GOT3 (cell line): ENCODE measurements around the gene DNAAF5.
"Not testable (repeated sequence)": the region's sequence is repeated elsewhere in the genome, so short reads cannot be mapped to it uniquely, and the experiment has no call there.

Experiments
- DNase-seq: peaks from one replicate; lab custom pipeline; 2025; ENCODE audit warnings: mixed read lengths; lab: John Stamatoyannopoulos, UW

Gene DNAAF5

DNA sequence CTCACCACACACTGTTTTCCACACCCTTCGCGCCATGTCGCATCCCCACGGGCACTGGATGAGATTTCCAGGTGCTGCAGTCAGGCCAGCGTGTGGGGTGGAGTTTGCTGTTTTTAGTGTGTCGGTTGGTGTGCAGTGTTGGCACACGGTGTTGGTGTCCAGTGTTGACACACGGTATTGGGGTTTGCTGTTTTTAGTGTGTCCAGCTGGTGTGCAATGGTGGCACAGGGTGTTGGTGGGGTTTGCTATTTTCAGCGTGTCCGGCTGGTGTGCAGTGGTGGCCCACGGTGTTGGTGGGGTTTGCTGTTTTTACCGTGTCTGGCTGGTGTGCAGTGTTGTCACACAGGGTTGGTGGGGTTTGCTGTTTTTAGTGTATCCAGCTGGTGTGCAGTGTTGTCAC is 20.7 kb downstream of the DNAAF5 start:
- DNase-seq, result no peak

DNA sequence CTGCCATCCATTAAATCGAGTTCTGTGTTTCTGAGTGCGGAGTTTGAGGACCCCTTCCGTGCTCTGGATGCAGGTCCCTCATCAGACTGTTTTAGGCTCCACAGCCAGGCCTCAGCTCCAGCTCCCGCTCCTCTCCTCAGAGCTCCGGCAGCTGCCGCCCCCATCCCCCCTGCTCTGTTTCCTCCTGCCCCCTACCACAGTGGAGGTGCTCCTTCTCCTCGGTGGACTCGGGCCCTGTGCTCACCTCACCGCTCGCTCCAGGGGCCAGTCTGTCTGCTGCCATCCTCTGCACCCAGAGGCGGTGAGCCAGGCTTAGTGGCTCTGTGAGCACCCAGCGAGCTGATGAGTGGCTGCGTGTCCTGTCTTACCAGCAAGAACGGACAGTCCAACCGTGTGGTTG is 21.9 kb downstream of the DNAAF5 start:
- DNase-seq, result no peak

DNA sequence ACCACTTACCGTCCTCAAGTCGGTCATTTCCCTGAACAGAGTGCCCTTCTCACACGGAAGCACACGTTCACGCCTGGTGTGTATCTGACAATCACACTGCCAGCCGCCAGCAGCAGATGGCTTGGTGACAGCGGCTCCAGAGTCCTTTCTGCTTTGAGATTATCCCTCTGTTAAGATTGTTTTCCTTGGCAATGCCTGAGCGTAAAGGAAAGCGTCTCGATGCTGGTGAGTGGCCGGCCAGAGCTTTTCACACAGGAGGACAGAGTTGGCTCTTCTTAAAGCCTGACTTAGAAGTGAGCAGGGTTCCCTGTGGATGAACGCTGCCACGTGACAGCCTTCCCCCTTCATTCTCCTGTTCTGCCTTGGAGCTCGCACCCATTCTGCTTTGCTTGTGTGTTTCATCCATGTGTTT is 22.6 kb downstream of the DNAAF5 start:
- no peak for DNase-seq

DNA sequence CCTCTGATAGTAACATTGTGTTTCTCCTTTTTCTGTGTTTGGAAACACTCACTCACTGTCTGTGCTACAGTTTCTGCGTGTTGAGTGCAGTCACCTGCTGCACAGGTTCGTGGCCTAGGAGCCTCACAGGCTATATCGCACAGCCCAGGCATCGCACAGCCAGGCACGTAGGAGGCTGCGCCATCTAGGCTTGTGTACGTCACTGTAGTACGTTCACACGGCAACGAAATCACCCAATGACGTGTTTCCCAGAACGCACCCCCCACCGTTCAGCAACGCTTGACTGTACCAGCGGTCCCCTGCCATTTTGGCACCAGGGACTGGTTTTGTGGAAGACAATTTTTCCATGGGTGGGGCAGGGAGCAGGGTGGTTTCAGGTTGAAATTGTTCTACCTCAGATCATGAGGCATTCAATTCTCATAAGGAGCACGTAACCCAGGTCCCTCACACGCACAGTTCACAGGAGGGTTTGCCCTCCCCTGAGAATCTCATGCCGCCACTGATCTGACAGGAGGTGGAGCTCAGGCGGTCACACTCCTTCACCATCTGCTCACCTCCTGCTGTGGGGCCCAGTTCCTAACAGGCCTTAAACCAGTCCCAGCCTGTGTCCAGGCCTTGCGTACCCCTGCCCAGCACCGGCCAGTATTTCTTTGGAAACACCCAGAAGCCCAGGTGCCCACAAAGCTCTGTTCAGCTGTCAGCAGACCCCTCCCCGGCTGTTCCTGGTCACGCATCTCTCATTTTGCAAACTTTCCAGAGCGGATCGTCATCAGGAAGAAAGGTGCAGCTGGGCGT is 23.8 kb downstream of the DNAAF5 start:
- no peak for DNase-seq

DNA sequence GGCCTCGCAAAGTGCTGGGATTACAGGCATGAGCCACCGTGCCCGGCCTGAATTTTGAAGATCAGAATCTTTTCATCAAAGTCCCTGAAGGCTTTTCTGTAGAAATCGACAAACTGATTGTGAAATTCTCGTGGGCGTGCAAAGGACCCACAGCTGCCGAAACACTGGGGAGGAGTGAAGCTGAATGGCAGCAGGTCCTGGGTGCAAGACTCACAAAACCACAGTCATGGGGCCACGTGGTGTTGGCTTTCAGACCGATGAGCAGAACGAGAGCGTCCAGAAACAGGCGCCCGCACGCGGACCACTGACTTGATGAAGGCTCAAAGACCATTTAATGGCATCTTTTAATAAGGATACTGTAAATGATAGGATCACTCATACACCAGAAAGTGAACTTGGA is 25.3 kb downstream of the DNAAF5 start:
- DNase-seq, result no peak

DNA sequence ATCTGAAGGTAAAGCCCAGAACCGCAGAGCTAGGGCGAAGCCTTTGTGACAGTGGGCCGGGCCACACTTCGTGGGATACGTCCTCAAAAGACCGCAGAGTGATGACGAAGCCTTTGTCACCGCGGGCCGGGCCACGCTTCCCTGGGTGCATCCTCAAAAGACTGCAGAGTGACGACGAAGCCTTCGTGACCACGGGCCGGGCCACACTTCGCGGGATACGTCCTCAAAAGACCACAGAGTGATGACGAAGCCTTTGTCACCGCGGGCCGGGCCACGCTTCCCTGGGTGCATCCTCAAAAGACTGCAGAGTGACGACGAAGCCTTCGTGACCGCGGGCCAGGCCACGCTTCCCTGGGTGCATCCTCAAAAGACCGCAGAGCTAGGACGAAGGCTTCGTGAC is 25.8 kb downstream of the DNAAF5 start:
- not testable (repeated sequence) for DNase-seq

DNA sequence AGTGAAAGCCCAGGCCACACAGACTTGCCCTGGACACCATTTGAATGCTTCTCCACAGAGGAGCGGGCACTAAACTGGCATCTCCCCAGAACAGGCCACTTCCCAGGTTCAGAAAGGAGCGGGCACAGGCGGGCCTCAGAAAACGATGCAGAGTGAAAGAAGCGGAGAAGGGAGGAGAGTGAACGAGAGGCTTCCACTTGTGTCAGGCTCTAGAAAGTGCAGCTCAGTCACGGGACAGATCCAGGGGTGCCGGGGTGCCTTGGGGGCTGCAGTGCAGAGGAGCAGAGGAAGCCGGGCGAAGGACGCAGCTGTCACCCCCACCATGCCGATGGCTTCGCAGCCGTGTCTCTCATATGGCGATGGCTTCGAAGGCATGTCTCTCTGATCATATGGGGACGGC is 26.7 kb downstream of the DNAAF5 start:
- no peak for DNase-seq

DNA sequence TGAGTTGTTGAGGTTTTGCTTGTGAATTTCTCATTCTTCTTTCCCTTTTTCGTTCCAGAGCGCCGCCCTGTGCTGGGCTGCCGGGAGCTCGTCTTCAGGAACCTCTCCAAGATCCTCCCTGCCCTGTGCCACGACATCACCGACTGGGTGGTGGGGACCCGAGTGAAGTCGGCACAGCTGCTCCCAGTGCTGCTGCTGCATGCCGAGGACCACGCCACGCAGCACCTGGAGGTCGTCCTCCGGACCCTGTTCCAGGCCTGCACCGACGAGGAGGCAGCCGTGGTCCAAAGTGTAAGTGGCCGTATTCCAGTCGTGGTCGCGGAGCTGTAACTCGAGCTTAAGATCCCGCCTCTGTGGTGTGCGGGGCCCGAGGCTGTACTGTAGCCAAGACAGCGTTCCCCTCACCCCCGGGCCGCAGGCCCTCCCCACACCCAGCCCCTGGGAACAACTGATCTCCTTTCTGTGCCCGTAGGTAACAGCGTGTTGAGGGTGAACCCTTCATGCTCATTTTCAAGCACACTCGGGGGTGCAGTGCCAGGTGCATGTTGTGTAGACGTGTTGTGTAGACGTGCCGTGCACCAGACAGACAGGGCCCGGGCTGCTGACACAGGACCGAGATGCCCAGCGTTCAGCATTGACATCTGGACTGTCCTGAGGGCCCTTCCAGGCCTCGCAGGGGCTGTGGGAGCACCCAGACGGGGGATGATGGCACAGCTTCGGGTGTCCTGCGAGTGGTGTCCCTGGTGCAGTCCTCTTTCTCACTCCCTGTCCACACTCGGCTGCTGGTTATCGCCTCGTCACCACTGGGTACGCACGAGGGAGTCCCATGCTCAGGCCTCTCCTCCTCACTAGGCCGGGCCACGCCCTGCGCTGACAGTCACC is 28.3 kb downstream of the DNAAF5 start:
- no peak for DNase-seq

DNA sequence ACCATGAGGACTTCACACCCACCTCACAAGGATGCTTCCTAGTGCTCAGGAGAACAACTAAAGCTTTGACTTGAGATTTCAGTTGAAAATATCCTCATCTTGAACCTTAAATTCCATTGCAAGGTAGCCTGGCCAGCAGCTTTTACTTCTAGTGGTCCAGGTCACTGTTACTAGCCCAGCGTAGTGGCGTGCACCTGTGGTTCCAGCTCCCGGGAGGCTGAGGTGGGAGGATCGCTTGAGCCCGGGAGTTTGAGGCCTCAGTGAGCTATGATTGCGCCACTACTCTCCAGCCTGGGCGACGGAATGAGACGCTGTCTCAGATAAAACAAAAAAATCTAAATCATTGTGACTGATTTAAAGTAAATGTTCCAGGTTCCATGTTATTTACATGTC is 28.9 kb downstream of the DNAAF5 start:
- no peak for DNase-seq

DNA sequence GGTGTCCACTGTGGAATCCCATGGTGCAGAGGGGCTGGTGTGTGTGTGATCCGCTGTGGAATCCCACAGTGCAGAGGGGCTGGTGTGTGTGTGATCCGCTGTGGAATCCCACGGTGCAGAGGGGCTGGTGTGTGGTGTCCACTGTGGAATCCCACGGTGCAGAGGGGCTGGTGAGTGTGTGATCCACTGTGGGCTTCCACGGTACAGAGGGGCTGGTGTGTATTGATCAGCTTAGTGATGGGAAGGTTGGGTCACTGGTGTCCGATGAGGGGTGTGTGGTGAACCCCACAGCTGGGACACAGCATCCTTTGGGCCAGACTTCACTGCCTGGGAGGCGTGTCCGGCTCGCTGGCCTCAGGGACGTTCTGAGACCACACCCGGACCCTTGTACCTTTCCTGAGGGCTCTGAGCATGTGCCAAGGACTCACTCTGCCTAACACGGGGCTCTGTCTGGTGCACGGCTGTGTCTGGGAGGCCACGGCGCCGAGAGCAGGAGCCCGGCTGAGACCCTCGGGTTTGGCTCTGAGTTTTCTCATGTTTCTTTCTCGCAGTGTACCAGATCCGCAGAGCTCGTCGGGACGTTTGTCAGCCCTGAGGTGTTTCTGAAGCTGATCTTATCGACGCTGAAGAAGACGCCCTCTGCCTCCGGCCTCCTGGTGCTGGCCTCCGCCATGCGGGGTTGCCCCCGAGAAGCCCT is 29.9 kb downstream of the DNAAF5 start:
- no peak for DNase-seq

DNA sequence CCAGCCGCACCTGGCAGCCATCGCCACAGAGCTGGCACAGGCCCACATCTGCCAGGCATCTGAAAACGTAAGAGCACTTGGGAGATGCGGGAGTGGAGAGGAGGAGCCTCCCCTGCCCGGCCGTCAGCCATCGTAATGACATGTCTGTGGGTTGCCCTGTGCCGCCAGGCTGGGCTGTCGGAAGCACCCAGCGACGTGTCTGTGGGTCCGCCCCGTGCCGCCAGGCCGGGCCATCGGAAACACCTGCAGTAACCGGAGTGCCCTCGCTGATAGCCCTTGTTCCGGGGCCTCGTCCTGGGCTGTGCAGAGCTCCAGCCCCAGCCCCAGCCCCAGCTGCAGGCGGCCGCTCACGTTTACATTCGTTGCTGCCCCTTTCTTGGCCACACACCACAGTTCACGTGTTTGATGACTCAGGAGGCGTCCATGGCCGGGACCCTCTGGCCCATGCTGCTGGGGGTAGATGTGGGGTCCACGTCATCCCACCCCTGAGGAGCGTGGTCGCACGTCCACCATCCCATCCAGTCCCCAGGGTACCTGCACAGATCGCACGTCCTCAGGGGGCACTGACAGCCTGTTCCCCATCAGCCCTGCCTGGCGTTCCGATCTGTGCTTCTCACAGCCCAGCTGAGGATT is 30.5 kb downstream of the DNAAF5 start:
- DNase-seq, result no peak

DNA sequence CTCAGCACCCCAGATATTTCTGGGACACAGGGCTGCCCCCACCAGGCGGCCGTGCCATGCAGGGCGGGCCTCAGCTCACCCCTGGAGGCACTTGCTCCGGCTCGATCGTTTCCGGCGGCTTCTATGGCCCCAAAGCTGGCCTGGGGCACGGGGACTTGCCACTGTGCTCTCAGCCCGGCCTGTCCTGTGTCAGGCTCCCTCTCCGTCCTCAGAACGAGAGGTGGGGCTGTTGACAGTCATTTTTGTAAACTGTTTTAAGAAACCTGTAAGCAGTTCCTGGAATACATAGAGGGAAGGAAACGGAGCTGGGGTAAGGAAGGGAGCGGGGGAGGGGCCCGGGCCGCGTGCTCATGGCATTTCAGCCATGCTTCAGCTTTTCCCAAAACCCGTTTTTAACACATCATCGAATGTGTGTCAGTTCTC is 31.3 kb downstream of the DNAAF5 start:
- no peak for DNase-seq

DNA sequence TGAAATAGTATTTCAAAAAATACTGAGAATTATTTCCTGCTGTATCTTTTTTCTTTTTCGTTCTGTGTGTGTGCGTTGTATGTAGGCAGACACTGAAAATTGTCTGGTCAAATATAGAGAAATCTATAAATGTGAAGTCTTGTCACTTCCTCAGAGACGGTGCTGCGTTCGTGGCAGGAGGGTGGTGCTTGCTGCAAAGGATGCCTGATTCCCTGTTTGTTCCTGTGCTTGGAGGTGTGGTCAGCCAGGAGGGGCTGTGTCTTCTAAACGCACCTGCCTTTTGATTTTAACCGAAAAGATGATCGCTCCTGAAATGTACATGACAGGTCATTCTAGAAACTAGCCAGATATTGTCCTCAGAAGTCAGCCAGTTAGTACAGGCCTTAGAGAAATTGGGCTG is 33.1 kb downstream of the DNAAF5 start:
- DNase-seq, result no peak

DNA sequence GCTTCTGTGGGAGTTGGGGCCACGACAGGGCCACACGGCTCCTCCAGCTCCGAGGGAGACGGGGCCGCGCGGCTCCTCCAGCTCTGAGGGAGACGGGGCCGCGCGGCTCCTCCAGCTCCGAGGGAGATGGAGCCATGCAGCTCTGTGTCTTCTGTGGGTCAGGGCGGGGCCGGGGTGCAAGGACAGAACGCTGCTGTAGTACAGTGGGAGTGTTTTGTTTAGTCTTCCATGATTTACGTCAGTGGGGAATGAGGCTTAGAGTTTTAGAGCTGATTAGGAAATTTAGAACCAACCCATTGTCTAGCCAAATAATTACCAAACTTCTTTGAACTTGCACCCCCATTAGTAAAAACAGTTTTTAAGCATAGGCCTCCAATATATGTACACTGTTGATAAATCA is 33.5 kb downstream of the DNAAF5 start:
- no peak for DNase-seq

DNA sequence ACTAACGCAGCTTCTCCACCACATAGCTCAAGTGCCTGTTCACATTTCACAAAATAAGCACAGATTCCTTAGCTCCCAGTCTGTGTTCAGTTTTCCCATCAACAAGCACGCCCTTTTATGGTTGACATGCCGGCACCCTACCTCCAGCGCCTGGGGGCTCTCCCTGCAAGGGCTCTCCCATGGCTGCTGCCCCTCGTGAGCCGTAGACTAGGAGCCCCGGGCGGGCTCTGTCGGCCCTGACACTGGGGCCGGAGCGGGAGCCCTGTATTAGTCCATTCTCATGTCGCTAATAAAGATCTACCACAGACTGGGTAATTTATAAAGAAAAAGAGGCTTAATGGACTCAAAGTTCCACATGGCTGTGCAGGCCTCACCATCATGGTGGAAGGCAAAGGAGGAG is 34.6 kb downstream of the DNAAF5 start:
- DNase-seq, result no peak

DNA sequence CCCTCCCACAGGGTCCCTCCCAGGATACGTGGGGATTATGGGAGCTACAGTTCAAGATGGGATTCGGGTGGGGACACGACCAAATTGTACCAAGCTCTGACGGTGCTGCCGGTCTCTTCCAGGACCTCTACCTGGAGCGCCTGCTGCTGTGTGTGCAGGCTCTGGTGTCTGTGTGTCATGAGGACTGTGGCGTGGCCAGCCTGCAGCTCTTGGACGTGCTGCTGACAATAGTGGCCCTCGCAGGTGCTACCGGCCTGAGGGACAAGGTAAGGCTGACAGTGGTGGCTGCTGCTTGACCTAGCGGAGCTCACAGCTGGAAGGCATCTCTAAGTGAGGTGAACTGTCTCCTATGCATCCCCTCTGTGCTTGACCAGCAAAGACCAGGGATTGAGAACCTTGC is 35.1 kb downstream of the DNAAF5 start:
- DNase-seq, result no peak

DNA sequence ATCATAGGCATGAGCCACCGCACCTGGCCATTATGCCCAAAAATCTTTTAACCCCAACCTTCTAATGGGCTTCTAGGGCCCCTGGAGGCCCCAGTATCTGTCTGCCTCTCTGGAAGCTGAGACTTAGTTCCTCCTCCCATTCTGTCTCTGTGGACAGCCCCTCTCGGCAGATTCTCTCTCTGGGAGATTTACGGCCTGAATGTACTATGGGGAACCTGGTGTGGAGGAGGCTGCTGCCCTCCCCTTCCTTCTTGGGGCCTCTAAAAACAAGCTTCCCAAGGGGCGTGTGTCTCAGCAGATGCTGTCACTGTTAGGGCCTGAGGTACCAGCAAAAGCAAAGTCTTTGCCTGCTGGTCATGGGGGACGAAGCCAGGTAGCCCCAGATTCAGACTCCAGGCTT is 36.4 kb downstream of the DNAAF5 start:
- DNase-seq, result no peak

DNA sequence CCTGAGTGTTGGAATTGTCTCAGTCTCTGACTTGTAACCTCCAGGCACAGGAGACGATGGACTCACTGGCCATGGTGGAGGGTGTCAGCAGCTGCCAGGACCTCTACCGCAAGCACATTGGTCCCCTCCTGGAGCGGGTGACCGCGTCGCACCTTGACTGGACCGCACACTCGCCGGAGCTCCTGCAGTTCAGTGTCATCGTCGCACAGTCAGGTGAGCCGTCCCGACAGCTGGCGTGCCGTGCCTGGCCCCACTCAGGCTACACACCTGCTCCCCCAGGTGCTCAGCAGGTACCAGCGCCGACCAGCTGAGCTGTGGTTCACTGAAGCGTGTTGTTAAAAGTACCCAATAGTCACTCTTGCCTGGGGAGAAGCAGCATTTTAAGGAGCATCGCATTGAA is 37.3 kb downstream of the DNAAF5 start:
- no peak for DNase-seq

DNA sequence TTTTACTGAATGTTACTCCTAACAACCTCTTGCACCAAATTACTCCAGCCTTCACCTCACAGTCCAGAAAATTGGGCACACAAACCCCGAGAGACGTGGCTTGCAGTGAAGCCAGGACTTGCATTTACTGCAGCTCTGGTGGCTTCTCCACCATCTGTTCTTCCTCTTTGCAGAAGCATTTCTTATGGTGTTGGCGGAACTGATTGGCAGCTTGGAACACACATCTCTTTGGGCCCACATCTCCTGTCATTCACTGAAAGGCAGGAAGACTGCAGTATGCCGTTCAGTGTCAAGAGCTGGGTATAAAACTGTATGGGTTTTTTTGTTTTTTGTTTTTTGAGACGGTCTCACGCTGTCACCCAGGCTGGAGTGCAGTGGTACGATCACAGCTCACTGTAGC is 38.9 kb downstream of the DNAAF5 start:
- no peak for DNase-seq

DNA sequence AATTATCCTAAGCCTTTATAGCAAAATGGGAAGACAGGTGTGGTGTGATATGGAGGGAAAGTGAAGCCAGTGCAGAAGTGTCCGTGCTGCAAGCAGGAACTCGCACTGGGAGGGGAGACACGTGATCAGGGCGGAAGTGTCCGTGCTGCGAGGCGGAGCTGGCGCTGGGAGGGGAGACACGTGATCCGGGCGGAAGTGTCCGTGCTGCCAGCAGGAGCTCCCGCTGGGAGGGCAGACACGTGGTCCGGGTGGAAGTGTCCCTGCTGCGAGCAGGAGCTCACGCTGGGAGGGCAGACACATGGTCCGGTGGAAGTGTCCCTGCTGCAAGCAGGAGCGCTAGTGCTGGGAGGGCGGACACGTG is 41.1 kb downstream of the DNAAF5 start:
- DNase-seq, result no peak

DNA sequence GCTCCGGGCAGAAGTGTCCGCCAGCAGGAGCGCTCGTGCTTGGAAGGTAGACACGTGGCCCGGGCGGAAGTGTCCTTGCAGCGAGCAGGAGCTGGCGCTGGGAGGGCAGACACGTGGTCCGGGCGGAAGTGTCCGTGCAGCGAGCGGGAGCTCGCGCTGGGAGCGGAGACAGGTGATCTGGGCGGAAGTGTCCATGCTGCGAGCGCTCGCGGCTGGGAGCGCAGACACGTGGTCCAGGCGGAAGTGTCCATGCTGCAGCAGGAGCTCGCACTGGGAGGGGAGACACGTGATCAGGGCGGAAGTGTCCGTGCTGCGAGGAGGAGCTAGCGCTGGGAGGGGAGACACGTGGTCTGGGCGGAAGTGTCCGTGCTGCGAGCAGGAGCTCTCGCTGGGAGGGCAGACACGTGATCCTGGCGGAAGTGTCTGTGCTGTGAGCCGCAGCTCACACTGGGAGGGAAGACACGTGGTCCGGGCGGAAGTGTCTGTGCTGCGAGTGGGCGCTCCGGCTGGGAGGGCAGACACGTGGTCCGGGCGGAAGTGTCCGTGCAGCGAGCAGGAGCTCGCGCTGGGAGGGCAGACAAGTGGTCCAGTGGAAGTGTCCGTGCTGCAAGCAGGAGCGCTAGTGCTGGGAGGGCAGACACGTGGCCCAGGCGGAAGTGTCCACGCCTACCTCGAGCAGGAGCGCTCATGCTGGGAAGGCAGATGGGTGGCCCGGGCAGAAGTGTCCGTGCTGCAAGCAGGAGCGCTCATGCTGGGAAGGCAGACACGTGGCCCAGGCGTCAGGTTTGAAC is 41.6 kb downstream of the DNAAF5 start:
- no peak for DNase-seq
